22Rv1 (cell line): ENCODE measurements around the gene PXDN.

ENCODE experiments used
- H3K27ac ChIP-seq: fragments of 450-650 bp; 2 replicates; pipeline ENCODE4 v1.5.1; 2017
- ZFX ChIP-seq: fragments of 450-650 bp; IDR thresholded peaks from 2 replicates; pipeline ENCODE4 v1.6.1; 2017; ENCODE audit warnings: antibody characterized with exemption, borderline replicate concordance
- TF ChIP-seq, protein P1 (sequence below): fragments of 450-650 bp; IDR thresholded peaks from 2 replicates; pipeline ENCODE4 v1.5.1; 2017; ENCODE audit warnings: mild to moderate bottlenecking

Gene PXDN

GRCh38 chr2:1614564-1614963 lies 129.8 kb downstream of the PXDN start:
- no peak overlapping the region for H3K27ac ChIP-seq
- TF ChIP-seq ZFX = no peak
- TF ChIP-seq, protein P1, sequence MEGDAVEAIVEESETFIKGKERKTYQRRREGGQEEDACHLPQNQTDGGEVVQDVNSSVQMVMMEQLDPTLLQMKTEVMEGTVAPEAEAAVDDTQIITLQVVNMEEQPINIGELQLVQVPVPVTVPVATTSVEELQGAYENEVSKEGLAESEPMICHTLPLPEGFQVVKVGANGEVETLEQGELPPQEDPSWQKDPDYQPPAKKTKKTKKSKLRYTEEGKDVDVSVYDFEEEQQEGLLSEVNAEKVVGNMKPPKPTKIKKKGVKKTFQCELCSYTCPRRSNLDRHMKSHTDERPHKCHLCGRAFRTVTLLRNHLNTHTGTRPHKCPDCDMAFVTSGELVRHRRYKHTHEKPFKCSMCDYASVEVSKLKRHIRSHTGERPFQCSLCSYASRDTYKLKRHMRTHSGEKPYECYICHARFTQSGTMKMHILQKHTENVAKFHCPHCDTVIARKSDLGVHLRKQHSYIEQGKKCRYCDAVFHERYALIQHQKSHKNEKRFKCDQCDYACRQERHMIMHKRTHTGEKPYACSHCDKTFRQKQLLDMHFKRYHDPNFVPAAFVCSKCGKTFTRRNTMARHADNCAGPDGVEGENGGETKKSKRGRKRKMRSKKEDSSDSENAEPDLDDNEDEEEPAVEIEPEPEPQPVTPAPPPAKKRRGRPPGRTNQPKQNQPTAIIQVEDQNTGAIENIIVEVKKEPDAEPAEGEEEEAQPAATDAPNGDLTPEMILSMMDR = no peak

DNA sequence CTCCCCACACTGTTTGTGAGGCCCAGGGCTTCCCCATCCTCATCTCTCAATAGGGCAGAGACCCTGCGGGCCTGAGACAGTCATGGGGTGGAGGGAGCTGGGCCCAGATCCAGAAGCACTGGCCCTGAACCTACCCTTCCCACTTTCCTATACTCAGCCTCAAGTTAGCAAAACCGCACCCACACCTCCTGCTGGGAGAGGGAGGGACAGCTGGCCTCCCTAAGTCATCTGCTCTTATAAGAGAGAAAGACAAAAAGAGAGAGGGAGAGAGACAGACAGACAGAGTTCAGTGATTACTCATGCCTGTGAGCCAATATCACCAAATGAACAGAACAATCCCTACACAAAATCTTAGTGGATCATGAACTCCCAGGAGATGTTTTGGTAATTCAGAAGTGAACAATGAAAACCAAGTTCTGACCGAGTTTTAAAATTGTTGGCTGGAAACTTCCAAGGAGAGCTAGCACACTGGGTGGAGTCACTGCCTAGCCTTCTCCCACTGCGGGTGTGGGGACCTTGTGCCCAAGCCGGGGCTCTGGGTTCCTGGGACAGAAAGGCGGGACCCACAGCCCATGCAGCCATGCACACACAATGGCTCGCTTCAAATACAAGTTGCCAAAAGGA lies 130.5 kb downstream of the PXDN start:
- H3K27ac ChIP-seq = no peak overlapping the region
- TF ChIP-seq, protein P1 = no peak
- no peak for TF ChIP-seq ZFX

DNA sequence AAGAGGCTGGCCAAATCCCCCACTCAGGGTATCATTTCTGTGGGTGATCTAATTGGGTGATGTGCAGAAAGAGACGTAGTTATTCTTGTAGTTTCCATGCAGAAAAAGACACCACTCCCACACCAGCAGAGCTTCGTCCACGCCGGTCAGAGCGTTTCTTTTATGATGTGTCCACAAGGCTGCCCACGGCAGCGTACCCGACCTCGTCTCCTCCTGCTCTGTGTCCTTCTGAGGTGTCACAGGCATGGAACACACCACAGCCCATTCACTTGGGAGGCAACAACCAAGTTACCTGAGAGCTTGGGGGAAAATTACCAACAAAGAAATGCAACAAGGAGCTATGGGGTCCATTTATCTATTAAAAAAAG lies 131.3 kb downstream of the PXDN start:
- TF ChIP-seq, protein P1 = no peak
- no peak for TF ChIP-seq ZFX
- no peak overlapping the region for H3K27ac ChIP-seq

- no peak for TF ChIP-seq ZFX
- TF ChIP-seq, protein P1 = no peak
Observed at GRCh38 chr2:1612391-1613077, 131.8 kb downstream of the PXDN start.

DNA sequence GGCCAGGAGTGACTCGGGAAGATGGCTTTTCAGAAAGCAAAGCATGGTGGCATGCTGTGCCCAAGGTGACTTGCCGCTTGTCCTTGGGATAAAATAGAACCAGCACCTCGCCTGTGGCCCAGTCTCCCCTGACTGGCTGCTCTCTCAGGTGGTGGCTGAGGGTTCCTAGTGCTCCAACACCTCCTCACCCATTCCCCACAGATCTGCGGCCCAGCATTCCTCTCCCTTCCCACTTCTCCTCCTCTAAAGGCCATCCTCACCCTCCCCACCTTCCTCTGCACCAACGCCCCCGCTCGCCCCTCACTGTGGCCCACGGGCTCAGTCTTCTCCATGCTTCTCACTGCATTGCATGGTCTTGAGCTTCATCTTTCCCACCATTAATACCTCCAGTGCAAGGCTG lies 132.4 kb downstream of the PXDN start:
- H3K27ac ChIP-seq = no peak overlapping the region

More at GRCh38 chr2:1612391-1613077, 131.8 kb downstream of the PXDN start:
- no peak overlapping the region for H3K27ac ChIP-seq

GRCh38 chr2:1610096-1610485 lies 134.2 kb downstream of the PXDN start:
- H3K27ac ChIP-seq = no peak overlapping the region
- no peak for TF ChIP-seq ZFX
- TF ChIP-seq, protein P1 = no peak

More for the DNA sequence above, 132.4 kb downstream of the PXDN start:
- TF ChIP-seq ZFX = no peak
- TF ChIP-seq, protein P1 = no peak

DNA sequence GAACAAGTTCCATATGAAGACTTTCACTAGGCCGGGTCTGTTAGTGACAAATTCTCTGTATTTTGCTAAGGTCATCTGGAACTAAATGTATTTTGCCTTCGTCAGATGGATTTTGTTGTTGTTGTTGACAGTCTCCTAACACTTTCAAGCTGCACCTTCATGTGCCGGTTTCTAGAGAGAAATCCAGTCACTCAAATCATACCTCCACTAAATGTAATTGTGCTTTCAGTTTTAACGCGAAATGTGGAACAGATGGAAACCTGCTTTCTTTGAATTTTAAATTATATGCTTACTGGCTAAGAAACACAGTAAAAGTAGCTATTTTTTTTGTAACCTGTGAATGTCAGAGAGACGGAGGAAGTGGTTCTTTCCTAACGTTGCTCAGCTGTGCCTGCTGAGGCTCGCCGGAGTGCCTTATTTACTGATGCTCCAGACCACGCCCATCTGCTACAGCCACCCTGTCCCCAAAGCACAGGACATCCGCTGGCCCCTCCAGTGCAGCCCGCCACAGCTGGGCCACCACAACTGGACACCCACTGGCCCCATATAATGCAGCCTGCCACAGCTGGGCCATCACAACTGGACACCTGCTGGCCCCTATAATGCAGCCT lies 134.7 kb downstream of the PXDN start:
- TF ChIP-seq, protein P1 = no peak
- no peak for TF ChIP-seq ZFX
- no peak overlapping the region for H3K27ac ChIP-seq
